Subcutaneous abdominal adipose tissue (tissue), 5 donors: Measurements from ENCODE around the gene BRCA1.
A peak's percentile ranks its signal among the peaks of the same experiment; 100 is the strongest.
"Not testable (repeated sequence)": the region's sequence is repeated elsewhere in the genome, so short reads cannot be mapped to it uniquely, and the experiment has no call there.

ENCODE experiments used
- H3K27ac ChIP-seq: one replicate; pipeline ENCODE4 v1.7.0; 2013; ENCODE audit warnings: low read depth, mild to moderate bottlenecking, inconsistent platforms, low read length, moderate library complexity
- H3K27me3 ChIP-seq, 5 donors: one replicate each; pipeline ENCODE4 v1.7.0; 2013; ENCODE audit warnings: low read length in 5 of 5, inconsistent platforms in 1 of 5; ENCODE audit not compliant: control insufficient read depth in 5 of 5, insufficient read depth in 4 of 5
- H3K36me3 ChIP-seq, 5 donors: one replicate each; pipeline ENCODE4 v1.7.0; 2013; ENCODE audit warnings: low read length in 5 of 5; ENCODE audit not compliant: control insufficient read depth in 5 of 5, insufficient read depth in 5 of 5
- H3K4me1 ChIP-seq, 5 donors: one replicate each; pipeline ENCODE4 v1.7.0; 2013; ENCODE audit warnings: low read length in 5 of 5, mild to moderate bottlenecking in 3 of 5, moderate library complexity in 1 of 5; ENCODE audit not compliant: control insufficient read depth in 5 of 5, insufficient read depth in 5 of 5
- H3K4me3 ChIP-seq, 5 donors: one replicate each; pipeline ENCODE4 v1.7.0; 2013; ENCODE audit warnings: low read length in 5 of 5, low read depth in 1 of 5
- H3K9ac ChIP-seq, 5 donors: one replicate each; pipeline ENCODE4 v1.7.0; 2013; ENCODE audit warnings: low read length in 5 of 5, mild to moderate bottlenecking in 4 of 5, moderate library complexity in 3 of 5
- H3K9me3 ChIP-seq, 5 donors: one replicate each; pipeline ENCODE4 v1.7.0; 2013; ENCODE audit warnings: low read length in 5 of 5; ENCODE audit not compliant: control insufficient read depth in 5 of 5
- donor health status: healthy.
- donor health status: healthy.
- donor health status: healthy.
- donor health status: healthy.
- donor health status: healthy.

Gene BRCA1

GRCh38 chr17:43010667-43011308 is 114.4 kb downstream of the BRCA1 start:
- Histone ChIP-seq H3K27me3 (no peaks in the 10 kb centered on the region), H3K36me3 (peaks cover 0 to 33% (median 28%) of the 10 kb centered on the region in 5 donors), H3K9ac (peak overlapping the region in 1 of 5 donors; percentile 11), H3K9me3 (no peaks in the 10 kb centered on the region), H3K4me3 (peak overlapping the region in 3 of 5 donors; percentile 4 to 47 (median 23)), H3K4me1 (peaks cover 16 to 74% (median 52%) of the 10 kb centered on the region in 5 donors), H3K27ac (peak overlapping the region; percentile 59)

GRCh38 chr17:43006639-43007551 is 118.3 kb downstream of the BRCA1 start, which contains the start of gene IFI35:
Gene IFI35 (plus strand): TSS chr17:43006784. CDS start chr17:43006948, 164 bp downstream.
- no peaks in the 10 kb centered on the region for H3K27me3 ChIP-seq
- peaks cover 0 to 42% (median 18%) of the 10 kb centered on the region in 5 donors for H3K4me1 ChIP-seq
- peak within 1 kb of the TSS; percentile 98 for H3K27ac ChIP-seq
- peak within 1 kb of the TSS; percentile 94 to 98 (median 94) for H3K4me3 ChIP-seq
- H3K9ac ChIP-seq: peak within 1 kb of the TSS; percentile 94 to 99 (median 98)
- H3K36me3 ChIP-seq: peaks cover 3 to 20% (median 19%) of the 10 kb centered on the region in 5 donors
- no peaks in the 10 kb centered on the region for H3K9me3 ChIP-seq

GRCh38 chr17:43003542-43004172 is 121.5 kb downstream of the BRCA1 start:
- no peak overlapping the region for H3K4me3 ChIP-seq
- H3K4me1 ChIP-seq: peaks cover 8 to 46% (median 38%) of the 10 kb centered on the region in 5 donors
- no peaks in the 10 kb centered on the region for H3K9me3 ChIP-seq
- peaks cover 7 to 37% (median 34%) of the 10 kb centered on the region in 5 donors for H3K36me3 ChIP-seq
- peak overlapping the region; percentile 13 for H3K27ac ChIP-seq
- no peak overlapping the region for H3K9ac ChIP-seq
- H3K27me3 ChIP-seq: no peaks in the 10 kb centered on the region

GRCh38 chr17:43000894-43001293 is 124.3 kb downstream of the BRCA1 start:
- H3K9ac ChIP-seq: peak overlapping the region in 2 of 5 donors; percentile 16 to 51
- not testable (repeated sequence) for H3K4me3 ChIP-seq

GRCh38 chr17:42999003-42999525 is 126.1 kb downstream of the BRCA1 start:
- peak overlapping the region; percentile 75 to 99 (median 94) for H3K9ac ChIP-seq
- H3K4me3 ChIP-seq: peak overlapping the region; percentile 73 to 98 (median 92)
- H3K4me1 ChIP-seq: peaks cover 8 to 37% (median 36%) of the 10 kb centered on the region in 5 donors
- peak overlapping the region; percentile 94 for H3K27ac ChIP-seq
- H3K9me3 ChIP-seq: no peaks in the 10 kb centered on the region
- peaks cover 7 to 43% (median 34%) of the 10 kb centered on the region in 5 donors for H3K36me3 ChIP-seq
- H3K27me3 ChIP-seq: no peaks in the 10 kb centered on the region

More at GRCh38 chr17:43000894-43001293, 124.3 kb downstream of the BRCA1 start:
- not testable (repeated sequence) for H3K27me3 ChIP-seq, H3K9me3 ChIP-seq
- Histone ChIP-seq H3K36me3 (peaks cover 7 to 37% (median 34%) of the 10 kb centered on the region in 5 donors), H3K4me1 (peaks cover 8 to 37% (median 36%) of the 10 kb centered on the region in 5 donors), H3K27ac (peak overlapping the region; percentile 54)

GRCh38 chr17:42997984-42998938 is 126.9 kb downstream of the BRCA1 start, which contains the start of gene RPL27:
Gene RPL27 (plus strand): TSS chr17:42998419. CDS start chr17:42998751, 332 bp downstream.
- H3K27ac ChIP-seq: peak within 1 kb of the TSS; percentile 94
- no peaks in the 10 kb centered on the region for H3K27me3 ChIP-seq
- peak within 1 kb of the TSS; percentile 75 to 99 (median 94) for H3K9ac ChIP-seq
- peak within 1 kb of the TSS; percentile 73 to 98 (median 92) for H3K4me3 ChIP-seq
- no peaks in the 10 kb centered on the region for H3K9me3 ChIP-seq
- peaks cover 8 to 37% (median 36%) of the 10 kb centered on the region in 5 donors for H3K4me1 ChIP-seq
- peaks cover 7 to 44% (median 32%) of the 10 kb centered on the region in 5 donors for H3K36me3 ChIP-seq

GRCh38 chr17:42997390-42997983 is 127.7 kb downstream of the BRCA1 start:
- peak overlapping the region in 3 of 5 donors; percentile 53 to 69 (median 63) for H3K9ac ChIP-seq
- H3K9me3 ChIP-seq: no peaks in the 10 kb centered on the region
- peak overlapping the region; percentile 50 for H3K27ac ChIP-seq
- H3K27me3 ChIP-seq: no peaks in the 10 kb centered on the region
- H3K36me3 ChIP-seq: peaks cover 7 to 44% (median 32%) of the 10 kb centered on the region in 5 donors
- peak overlapping the region in 3 of 5 donors; percentile 40 to 98 (median 92) for H3K4me3 ChIP-seq
- peaks cover 8 to 37% (median 34%) of the 10 kb centered on the region in 5 donors for H3K4me1 ChIP-seq
